Adrenal gland (tissue), 12 donors: Measurements from ENCODE around the gene NELL2. TPM values are rescaled to one million over a fixed set of nuclear protein-coding genes. Genes with fewer than 3 reads are reported as not detected.

Source experiments
- DNase-seq, 7 donors: peaks; one replicate each; pipeline ENCODE4 v3.0.0-alpha.2; 2019 to 2020
- H3K27ac ChIP-seq, 5 donors: fragments of 200-600 bp; sonication (generic) in 4 of 5; 1 replicate in 3 of 5; 2 replicates in 2 of 5; pipeline versions ENCODE4 v1.5.1 to v1.8.0; 2016 to 2020; ENCODE audit warnings: mild to moderate bottlenecking in 1 of 5
- H3K27me3 ChIP-seq: fragments of 200-600 bp; 2 replicates; pipeline ENCODE4 v1.8.0; 2021
- H3K36me3 ChIP-seq, 2 donors: fragments of 200-600 bp; replicated peaks in 1 of 2; 1 replicate in 1 of 2; 2 replicates in 1 of 2; pipeline versions ENCODE4 v1.5.1 to v1.8.0; 2018 to 2022
- H3K4me1 ChIP-seq, 2 donors: fragments of 200-600 bp; replicated peaks in 1 of 2; 1 replicate in 1 of 2; 2 replicates in 1 of 2; pipeline versions ENCODE4 v1.5.1 to v1.8.0; 2018 to 2021
- H3K4me3 ChIP-seq, 4 donors: fragments of 200-600 bp; sonication (generic) in 3 of 4; one replicate each; pipeline ENCODE4 v1.5.1; 2016 to 2018
- H3K9me3 ChIP-seq, 3 donors: fragments of 200-600 bp; sonication (generic) in 1 of 3; replicated peaks in 1 of 3; 1 replicate in 2 of 3; 2 replicates in 1 of 3; pipeline versions ENCODE4 v1.5.1 to v1.8.0; 2016 to 2021
- CTCF ChIP-seq, 6 experiments: fragments of 450-650 bp in 4 of 6; fragments of 200-600 bp in 2 of 6; sonication (generic) in 1 of 6; IDR thresholded peaks; 1 replicate in 5 of 6; 2 replicates in 1 of 6; pipeline versions ENCODE4 v1.5.1 to v1.8.0; 2016 to 2021; ENCODE audit warnings: antibody characterized with exemption in 6 of 6, mild to moderate bottlenecking in 2 of 6, moderate library complexity in 1 of 6
- POLR2A ChIP-seq, 2 donors: fragments of 450-650 bp; IDR thresholded peaks; one replicate each; pipeline ENCODE4 v1.6.1; 2017; ENCODE audit warnings: antibody characterized with exemption in 2 of 2, mild to moderate bottlenecking in 2 of 2, moderate library complexity in 1 of 2
- WGBS, 4 donors: extraction: QIAGEN DNeasy Blood & Tissue Kit in 2 of 4; methylation state at CpG; one replicate each; pipeline versions ENCODE4 v1.1.5 to v1.1.7; 2013 to 2017; 5-methylcytosine and 5-hydroxymethylcytosine counted together
- intact Hi-C, 2 donors: fragments of 100-400 bp; cut with DNase I; formaldehyde crosslinking; loops; one replicate each; pipeline versions ENCODE4 v1.14.1 to v1.15.0; 2022 to 2023
- polyA plus RNA-seq, 3 donors: library from polyadenylated mRNA; stranded (reverse); fragments of 200-250 nt in 2 of 3; fragments of 350-450 nt in 1 of 3; fragmentation: Illumina TruSeq in 1 of 3; extraction: RNeasy Lipid Tissue Mini Kit (QIAGEN cat#74804) in 1 of 3; gene quantifications; one replicate each; pipeline ENCODE4 v1.2.3, GENCODE V29; 2013 to 2014
- total RNA-seq, 9 donors: library from RNA; depleted of rRNA in 4 of 9; stranded (reverse); fragments of >200 nt in 4 of 9; fragments of 120-200 nt in 1 of 9; fragmentation: NEBNext Ultra II Directional in 1 of 9; extraction: Animal tissue kit (Norgen Biotek cat#: 25700) in 1 of 9; gene quantifications; one replicate each; pipeline versions ENCODE4 v1.1.0 to v1.2.4, GENCODE V29; 2013 to 2023
- donor health status: healthy with polysubstance abuse.
- donor health status: Bipolar disorder and iron deficiency.
- donor health status: DM: yes; HTN: yes; CAD: no.
- donor health status: DM: no; HTN: no; CAD: no.
- donor health status: DM: no; HTN: no; CAD: no.
- donor health status: DM: yes; HTN: yes; CAD: no.

NELL2 gene
- total and polyA plus RNA-seq, 12 donors = 0.35 to 26.5 (median 6.0) TPM; not detected in 1

GRCh38 chr12:44581642-44582242 is 294.4 kb downstream of the NELL2 start:
- H3K9me3 ChIP-seq = no peaks in the 10 kb centered on the region
- DNase-seq = no peak
- no peak overlapping the region for H3K27ac ChIP-seq
- no peaks in the 10 kb centered on the region for H3K36me3 ChIP-seq
- intact Hi-C loops = no loop called here
- no peaks in the 10 kb centered on the region for H3K27me3 ChIP-seq
- TF ChIP-seq POLR2A (IDR thresholded peaks at IDR 0.05) (no peak), CTCF (IDR thresholded peaks at IDR 0.05) (no peak)
- WGBS, 4 donors = 0 to 20% (median 16%) methylated on average over 1 of the region's 1 CpG
- no peak overlapping the region for H3K4me3 ChIP-seq
- no peaks in the 10 kb centered on the region for H3K4me1 ChIP-seq

GRCh38 chr12:44574586-44574985 is 301.5 kb downstream of the NELL2 start:
- H3K4me3 ChIP-seq = no peak overlapping the region
- DNase-seq = no peak
- intact Hi-C loops = no loop called here
- H3K27ac ChIP-seq = no peak overlapping the region
- no peaks in the 10 kb centered on the region for H3K36me3 ChIP-seq
- TF ChIP-seq POLR2A (IDR thresholded peaks at IDR 0.05) (no peak), CTCF (IDR thresholded peaks at IDR 0.05) (no peak)
- no peaks in the 10 kb centered on the region for H3K4me1 ChIP-seq
- H3K27me3 ChIP-seq = no peaks in the 10 kb centered on the region
- H3K9me3 ChIP-seq = no peaks in the 10 kb centered on the region

- H3K4me1 ChIP-seq = no peaks in the 10 kb centered on the region
- H3K4me3 ChIP-seq = no peak overlapping the region
- H3K27ac ChIP-seq = no peak overlapping the region
- WGBS, 4 donors = 75 to 83% (median 78%) methylated on average over 3 of the region's 3 CpGs
- no peak for DNase-seq
- H3K27me3 ChIP-seq = no peaks in the 10 kb centered on the region
- H3K9me3 ChIP-seq = no peaks in the 10 kb centered on the region
- H3K36me3 ChIP-seq = no peaks in the 10 kb centered on the region
- intact Hi-C loops = no loop called here
- TF ChIP-seq CTCF (IDR thresholded peaks at IDR 0.05) (no peak), POLR2A (IDR thresholded peaks at IDR 0.05) (no peak)
Measured at GRCh38 chr12:44573723-44574122, 302.4 kb downstream of the NELL2 start.

- Histone ChIP-seq H3K27me3 (no peaks in the 10 kb centered on the region), H3K27ac (no peak overlapping the region), H3K4me3 (no peak overlapping the region), H3K9me3 (no peaks in the 10 kb centered on the region), H3K36me3 (no peaks in the 10 kb centered on the region), H3K4me1 (no peaks in the 10 kb centered on the region)
- DNase-seq = no peak
- TF ChIP-seq POLR2A (IDR thresholded peaks at IDR 0.05) (no peak), CTCF (IDR thresholded peaks at IDR 0.05) (no peak)
- 69 to 79% (median 77%) methylated on average over 2 of the region's 2 CpGs for WGBS, 4 donors
- intact Hi-C loops = no loop called here
Measured at GRCh38 chr12:44571006-44571550, 305.0 kb downstream of the NELL2 start.
